Keratinocyte (primary cell): Measurements from ENCODE around the gene SPRED2.

Experiments used
- CTCF ChIP-seq, 3 experiments: IDR thresholded peaks in 1 of 3; conservative IDR thresholded peaks in 1 of 3; optimal IDR thresholded peaks in 1 of 3; 2 replicates in 2 of 3; 3 replicates in 1 of 3; pipeline versions ENCODE3 to v1.5.1; 2011; ENCODE audit warnings: low read length in 3 of 3, mild to moderate bottlenecking in 3 of 3, moderate library complexity in 2 of 3, control low read depth in 1 of 3, inconsistent platforms in 1 of 3; ENCODE audit not compliant: insufficient read depth in 2 of 3; ENCODE audit errors: extremely low read depth in 1 of 3
- EZH2 ChIP-seq: IDR thresholded peaks from one replicate; pipeline ENCODE4 v1.6.1; 2012; ENCODE audit warnings: inconsistent platforms, mild to moderate bottlenecking, low read length, moderate library complexity

- TF ChIP-seq CTCF (optimal IDR thresholded peaks at IDR 0.05 in 1 of 3, IDR thresholded peaks at IDR 0.05 in 1 of 3, conservative IDR thresholded peaks at IDR 0.05 in 1 of 3; ENCODE audit: extremely low read depth in 1 of 3, insufficient read depth in 2 of 3, low read length in 3 of 3) = no peak
- TF ChIP-seq EZH2 = no peak
Observed at GRCh38 chr2:65393743-65394422, 38.5 kb downstream of the SPRED2 start.
